ENCODE data around the gene HOXC4.
A peak's percentile ranks its signal among the peaks of the same experiment; 100 is the strongest.

Gene HOXC4

GRCh38 chr12:54053751-54054741, at the start of gene HOXC4:
Gene HOXC4, plus strand, starts transcription at chr12:54053835. Its CDS starts 88 bp downstream, at chr12:54053923.
- TF ChIP-seq CTCF (IDR thresholded peaks at IDR 0.05; ENCODE audit: low read depth, low read length, missing control alignments), result no peak
- in situ Hi-C loops (cut with HindIII; ENCODE audit: low sequenced_read_pairs), result no loop called here
- H3K4me3 ChIP-seq (ENCODE audit: low read depth, low read length), result peak within 1 kb of the TSS; percentile 51
- DNase-seq (ENCODE audit: low read depth), result no peak

- in situ Hi-C loops (cut with HindIII; ENCODE audit: low sequenced_read_pairs), result no loop called here
- no peak for DNase-seq (ENCODE audit: low read depth)
Measured at GRCh38 chr12:54004063-54004840, 49.4 kb upstream of the HOXC4 start.

GRCh38 chr12:54004841-54005530, 48.6 kb upstream of the HOXC4 start:
- no peak for TF ChIP-seq CTCF (IDR thresholded peaks at IDR 0.05; ENCODE audit: low read depth, low read length, missing control alignments)
- in situ Hi-C loops (cut with HindIII; ENCODE audit: low sequenced_read_pairs), result no loop called here
- H3K4me3 ChIP-seq (ENCODE audit: low read depth, low read length), result no peak overlapping the region
- no peak for DNase-seq (ENCODE audit: low read depth)

More at GRCh38 chr12:54004063-54004840, 49.4 kb upstream of the HOXC4 start:
- no peak for TF ChIP-seq CTCF (IDR thresholded peaks at IDR 0.05; ENCODE audit: low read depth, low read length, missing control alignments)
- H3K4me3 ChIP-seq (ENCODE audit: low read depth, low read length), result no peak overlapping the region

GRCh38 chr12:54005531-54005852, 48.1 kb upstream of the HOXC4 start:
- TF ChIP-seq CTCF (IDR thresholded peaks at IDR 0.05; ENCODE audit: low read depth, low read length, missing control alignments), result no peak
- in situ Hi-C loops (cut with HindIII; ENCODE audit: low sequenced_read_pairs), result no loop called here
- H3K4me3 ChIP-seq (ENCODE audit: low read depth, low read length), result no peak overlapping the region
- no peak for DNase-seq (ENCODE audit: low read depth)

DNA sequence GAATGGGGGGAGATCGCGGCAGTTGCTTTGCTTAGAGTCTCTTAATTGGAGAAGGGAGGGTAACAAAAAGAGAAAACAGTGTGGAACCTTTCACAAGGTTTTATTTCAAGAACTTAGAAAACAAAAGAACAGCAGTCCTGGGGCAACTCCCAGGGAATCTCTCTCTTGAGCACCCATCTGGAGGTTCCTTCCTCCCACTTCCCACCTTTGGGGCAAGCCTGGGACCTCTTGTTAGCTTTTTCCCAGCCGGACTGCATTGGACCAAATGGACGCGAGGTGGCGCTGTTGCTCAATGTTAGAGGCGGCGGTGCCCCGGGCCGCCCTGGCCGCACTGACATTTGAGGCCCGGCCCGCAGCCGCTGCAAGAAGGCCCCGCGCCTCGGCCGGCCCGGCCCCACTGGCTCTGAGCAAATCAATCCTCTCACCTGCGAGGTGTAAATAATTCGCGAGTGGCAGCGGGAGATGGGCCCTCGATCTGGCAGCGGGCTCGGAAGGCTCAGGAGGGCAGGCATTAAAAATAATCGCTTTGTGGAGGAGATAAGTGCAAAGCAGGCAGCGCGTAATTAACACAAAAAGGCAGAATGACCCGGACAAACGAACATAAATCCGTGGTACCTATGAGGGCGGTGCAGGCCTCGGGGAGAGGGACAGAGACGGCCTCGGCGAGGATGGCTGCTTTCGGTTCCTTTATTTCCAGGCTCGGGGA, 47.6 kb upstream of the HOXC4 start:
- peak; percentile 81 for TF ChIP-seq CTCF (IDR thresholded peaks at IDR 0.05; ENCODE audit: low read depth, low read length, missing control alignments)
- DNase-seq (ENCODE audit: low read depth), result peak; percentile 40
- H3K4me3 ChIP-seq (ENCODE audit: low read depth, low read length), result no peak overlapping the region
- in situ Hi-C loops (cut with HindIII; ENCODE audit: low sequenced_read_pairs), result no loop called here

Data from astrocyte of the cerebellum (primary cell).